Breast epithelium (tissue), 4 donors: ENCODE measurements around the gene SOCS2. TPM values are rescaled to one million over a fixed set of nuclear protein-coding genes. Genes with fewer than 3 reads are reported as not detected.

Experiments
- DNase-seq, 2 donors: peaks; one replicate each; pipeline ENCODE4 v3.0.0-alpha.2; 2019; ENCODE audit warnings: low spot score in 2 of 2
- H3K27ac ChIP-seq, 2 donors: fragments of 200-600 bp; sonication (generic) in 1 of 2; one replicate each; pipeline ENCODE4 v1.5.1; 2016 to 2019; ENCODE audit warnings: mild to moderate bottlenecking in 1 of 2
- H3K27me3 ChIP-seq, 2 donors: fragments of 200-600 bp; sonication (generic) in 1 of 2; one replicate each; pipeline versions ENCODE4 v1.5.1 to v1.6.0; 2017 to 2019; ENCODE audit warnings: control low read depth in 1 of 2, mild to moderate bottlenecking in 1 of 2
- H3K36me3 ChIP-seq: fragments of 200-600 bp; one replicate; pipeline ENCODE4 v1.5.1; 2019
- H3K4me1 ChIP-seq, 2 donors: fragments of 200-600 bp; sonication (generic); one replicate each; pipeline ENCODE4 v1.5.1; 2016 to 2019; ENCODE audit warnings: control low read depth in 1 of 2
- H3K4me3 ChIP-seq, 3 donors: fragments of 200-600 bp; sonication (generic); 1 replicate in 2 of 3; 2 replicates in 1 of 3; pipeline ENCODE4 v1.5.1; 2016 to 2019; ENCODE audit warnings: mild to moderate bottlenecking in 3 of 3, moderate library complexity in 2 of 3
- H3K9me3 ChIP-seq, 2 donors: fragments of 200-600 bp; sonication (generic) in 1 of 2; one replicate each; pipeline ENCODE4 v1.5.1; 2016 to 2019; ENCODE audit warnings: control low read depth in 1 of 2
- POLR2A ChIP-seq: fragments of 450-650 bp; IDR thresholded peaks from one replicate; pipeline ENCODE4 v1.6.1; 2016; ENCODE audit warnings: antibody characterized with exemption, mild to moderate bottlenecking, moderate library complexity
- POLR2AphosphoS5 ChIP-seq, 3 donors: sonication (generic); formaldehyde crosslinking; IDR thresholded peaks; one replicate each; pipeline ENCODE4 v1.6.1; 2017; ENCODE audit warnings: antibody characterized with exemption in 3 of 3
- intact Hi-C: fragments of 100-400 bp; cut with DNase I; formaldehyde crosslinking; loops from one replicate; pipeline ENCODE4 v1.15.1; 2023; ENCODE audit warnings: low total_unique reads
- total RNA-seq, 3 donors: library from RNA; depleted of rRNA; stranded (reverse); fragments of >200 nt; gene quantifications; one replicate each; pipeline ENCODE4 v1.1.0, GENCODE V29; 2016
- TF ChIP-seq, protein P1 (sequence below), 3 donors: fragments of 450-650 bp; IDR thresholded peaks; one replicate each; pipeline ENCODE4 v1.5.1; 2016 to 2017; ENCODE audit warnings: antibody characterized with exemption in 3 of 3, mild to moderate bottlenecking in 3 of 3, moderate library complexity in 3 of 3

The SOCS2 gene
- total RNA-seq, 3 donors from 2014 or later, result 29.0 to 59.4 (median 59.0) TPM

DNA sequence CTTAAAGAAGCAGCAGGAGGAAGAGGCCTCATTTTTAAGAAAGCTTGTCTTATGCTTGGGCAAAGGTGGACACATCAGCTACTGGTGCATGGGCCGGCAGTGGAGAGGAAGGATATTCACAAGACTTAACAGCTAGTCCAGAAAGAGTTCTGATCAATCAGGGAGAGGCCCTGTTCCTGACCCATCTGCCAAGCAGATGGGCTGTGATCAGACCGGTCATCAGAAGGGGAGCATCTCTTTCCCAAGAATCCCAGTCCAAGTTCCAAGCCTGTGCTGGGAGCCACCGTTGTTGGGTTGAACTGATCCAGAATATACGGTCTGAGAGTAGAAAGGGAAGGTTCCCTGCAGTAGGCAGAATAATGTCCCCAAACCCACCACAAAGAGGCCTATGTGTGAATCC lies 32.7 kb upstream of the SOCS2 start:
- no peak for DNase-seq
- H3K9me3 ChIP-seq, result no peaks in the 10 kb centered on the region
- H3K4me1 ChIP-seq, result no peaks in the 10 kb centered on the region
- no peak overlapping the region for H3K27ac ChIP-seq
- H3K4me3 ChIP-seq, result no peak overlapping the region
- TF ChIP-seq, protein P1, sequence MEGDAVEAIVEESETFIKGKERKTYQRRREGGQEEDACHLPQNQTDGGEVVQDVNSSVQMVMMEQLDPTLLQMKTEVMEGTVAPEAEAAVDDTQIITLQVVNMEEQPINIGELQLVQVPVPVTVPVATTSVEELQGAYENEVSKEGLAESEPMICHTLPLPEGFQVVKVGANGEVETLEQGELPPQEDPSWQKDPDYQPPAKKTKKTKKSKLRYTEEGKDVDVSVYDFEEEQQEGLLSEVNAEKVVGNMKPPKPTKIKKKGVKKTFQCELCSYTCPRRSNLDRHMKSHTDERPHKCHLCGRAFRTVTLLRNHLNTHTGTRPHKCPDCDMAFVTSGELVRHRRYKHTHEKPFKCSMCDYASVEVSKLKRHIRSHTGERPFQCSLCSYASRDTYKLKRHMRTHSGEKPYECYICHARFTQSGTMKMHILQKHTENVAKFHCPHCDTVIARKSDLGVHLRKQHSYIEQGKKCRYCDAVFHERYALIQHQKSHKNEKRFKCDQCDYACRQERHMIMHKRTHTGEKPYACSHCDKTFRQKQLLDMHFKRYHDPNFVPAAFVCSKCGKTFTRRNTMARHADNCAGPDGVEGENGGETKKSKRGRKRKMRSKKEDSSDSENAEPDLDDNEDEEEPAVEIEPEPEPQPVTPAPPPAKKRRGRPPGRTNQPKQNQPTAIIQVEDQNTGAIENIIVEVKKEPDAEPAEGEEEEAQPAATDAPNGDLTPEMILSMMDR (IDR thresholded peaks at IDR 0.05), result no peak
- TF ChIP-seq POLR2AphosphoS5 (IDR thresholded peaks at IDR 0.05), result no peak
- TF ChIP-seq POLR2A, result no peak
- H3K36me3 ChIP-seq, result no peaks in the 10 kb centered on the region
- intact Hi-C loops, result no loop called here
- no peaks in the 10 kb centered on the region for H3K27me3 ChIP-seq

DNA sequence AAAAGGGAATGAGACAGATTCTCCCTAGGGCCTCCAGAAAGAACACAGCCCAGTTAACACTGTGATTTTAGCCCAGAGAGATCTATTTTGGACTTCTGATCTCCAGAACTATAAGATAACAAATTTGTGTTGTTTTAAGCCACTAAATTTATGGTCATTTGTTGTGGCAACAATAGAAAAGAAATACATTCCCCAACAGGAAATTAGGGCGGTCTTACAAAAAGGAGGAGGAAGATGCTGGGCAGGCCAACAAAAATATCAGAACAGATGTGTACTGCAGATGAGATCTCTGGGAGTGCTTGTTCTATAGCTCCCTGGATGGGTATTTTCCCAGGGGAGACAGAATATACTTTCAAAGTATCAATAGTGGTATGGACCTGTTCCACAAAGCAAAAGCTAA lies 32.0 kb upstream of the SOCS2 start:
- no peak overlapping the region for H3K27ac ChIP-seq
- no peaks in the 10 kb centered on the region for H3K27me3 ChIP-seq
- H3K9me3 ChIP-seq, result no peaks in the 10 kb centered on the region
- no peak for DNase-seq
- no peaks in the 10 kb centered on the region for H3K4me1 ChIP-seq
- TF ChIP-seq POLR2A (no peak), POLR2AphosphoS5 (IDR thresholded peaks at IDR 0.05) (no peak)
- TF ChIP-seq, protein P1 (IDR thresholded peaks at IDR 0.05), result no peak
- no peak overlapping the region for H3K4me3 ChIP-seq
- intact Hi-C loops, result no loop called here
- H3K36me3 ChIP-seq, result no peaks in the 10 kb centered on the region

DNA sequence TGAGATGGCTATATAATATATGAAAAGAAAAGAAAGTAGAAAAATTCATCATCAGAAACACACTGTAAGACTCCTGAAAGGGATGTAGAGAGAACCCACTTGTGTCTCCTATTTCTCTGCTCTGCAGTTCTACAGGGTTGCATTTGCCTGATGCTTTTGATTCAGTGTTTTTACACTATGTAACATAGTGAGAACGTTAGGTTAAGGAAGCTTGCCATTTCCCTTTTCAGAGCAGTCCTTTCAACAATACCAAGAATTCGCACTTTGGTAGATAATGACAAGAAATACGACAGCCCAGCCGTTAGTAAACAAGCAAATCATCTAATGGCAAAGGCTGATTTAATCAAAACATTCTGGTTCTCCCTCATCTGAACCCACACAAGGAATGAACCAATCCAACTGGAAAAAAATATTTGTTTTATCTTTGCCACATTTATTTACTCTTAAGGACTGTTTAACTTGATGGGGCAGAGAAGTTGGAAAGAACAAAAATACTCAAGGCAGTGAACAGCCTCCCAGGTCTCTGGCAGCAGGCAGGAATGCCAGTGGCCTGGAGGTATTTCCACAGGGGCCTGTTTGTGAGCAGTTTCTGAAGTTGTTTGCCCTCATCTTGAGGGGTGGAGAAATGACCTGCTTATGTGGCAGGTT lies 30.8 kb upstream of the SOCS2 start:
- Histone ChIP-seq H3K9me3 (no peaks in the 10 kb centered on the region), H3K36me3 (no peaks in the 10 kb centered on the region), H3K27me3 (no peaks in the 10 kb centered on the region), H3K27ac (no peak overlapping the region), H3K4me3 (no peak overlapping the region), H3K4me1 (no peaks in the 10 kb centered on the region)
- TF ChIP-seq POLR2AphosphoS5 (IDR thresholded peaks at IDR 0.05), result no peak
- TF ChIP-seq, protein P1 (IDR thresholded peaks at IDR 0.05), result no peak
- peak in 1 of 2 donors; percentile 55 for DNase-seq
- intact Hi-C loops, result no loop called here

DNA sequence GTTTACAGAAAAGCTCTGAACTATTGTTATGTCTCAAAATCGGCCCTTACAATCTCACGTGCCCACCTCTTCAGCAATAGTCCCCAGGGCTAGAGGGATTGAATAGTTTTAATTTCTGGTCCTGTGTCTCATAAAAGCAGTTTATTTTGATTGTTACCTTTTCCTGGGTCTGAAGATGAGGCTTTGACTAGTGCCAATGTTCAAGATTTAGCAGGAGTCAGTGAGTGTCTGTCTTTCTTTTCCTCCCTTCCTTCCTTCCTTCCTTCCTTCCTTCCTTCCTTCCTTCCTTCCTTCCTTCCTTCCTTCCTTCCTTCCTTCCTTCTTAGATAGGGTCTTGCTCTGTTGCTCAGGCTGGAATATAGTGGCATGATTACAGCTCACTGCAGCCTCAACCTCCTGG lies 24.7 kb upstream of the SOCS2 start:
- H3K27me3 ChIP-seq, result no peaks in the 10 kb centered on the region
- DNase-seq, result no peak
- no peak for TF ChIP-seq POLR2AphosphoS5 (IDR thresholded peaks at IDR 0.05)
- TF ChIP-seq, protein P1 (IDR thresholded peaks at IDR 0.05), result no peak
- TF ChIP-seq POLR2A, result no peak
- no peaks in the 10 kb centered on the region for H3K4me1 ChIP-seq
- intact Hi-C loops, result loop anchor here (2.0 kb wide), 1 partner anchor 21 kb away; no protein-coding TSS in a partner anchor
- no peak overlapping the region for H3K4me3 ChIP-seq
- H3K36me3 ChIP-seq, result no peaks in the 10 kb centered on the region
- no peak overlapping the region for H3K27ac ChIP-seq
- no peaks in the 10 kb centered on the region for H3K9me3 ChIP-seq

DNA sequence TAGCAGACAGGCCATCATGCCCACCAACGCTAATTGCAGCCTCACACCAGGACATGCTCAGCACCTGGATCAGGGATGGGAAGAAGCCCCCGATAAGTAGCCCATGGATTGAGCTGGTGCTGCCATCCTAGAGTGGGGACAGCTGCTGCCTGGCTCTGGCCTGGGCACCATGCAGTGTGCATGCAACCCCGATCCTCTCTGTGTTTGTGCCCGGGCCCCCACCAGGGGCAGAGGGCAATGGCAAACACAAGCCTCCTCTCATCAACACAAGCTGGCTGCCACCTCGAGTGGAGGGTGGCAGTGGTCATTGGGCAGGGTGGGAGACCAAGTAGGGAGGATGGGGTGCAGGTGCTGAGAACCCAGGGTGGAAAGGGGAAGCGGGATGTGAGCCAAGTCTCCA lies 23.3 kb upstream of the SOCS2 start:
- Histone ChIP-seq H3K36me3 (no peaks in the 10 kb centered on the region), H3K4me1 (no peaks in the 10 kb centered on the region), H3K27me3 (no peaks in the 10 kb centered on the region), H3K9me3 (no peaks in the 10 kb centered on the region), H3K4me3 (no peak overlapping the region), H3K27ac (no peak overlapping the region)
- DNase-seq, result no peak
- TF ChIP-seq POLR2A (no peak), POLR2AphosphoS5 (IDR thresholded peaks at IDR 0.05) (no peak)
- TF ChIP-seq, protein P1 (IDR thresholded peaks at IDR 0.05), result no peak
- intact Hi-C loops, result loop anchor here (2.0 kb wide), 1 partner anchor 22 kb away; no protein-coding TSS in a partner anchor
